DND-41 (cell line): ENCODE results near the gene USP36.

ENCODE experiments used
- ATAC-seq: fragments of 200-7000 bp; cut with Tn5 transposase; 3 replicates; pipeline ENCODE4 v1.9.1; 2021; ENCODE audit warnings: low read depth; ENCODE audit not compliant: insufficient read depth
- DNase-seq: peaks from one replicate; pipeline ENCODE4 v3.0.0-alpha.2; 2020
- H2AFZ ChIP-seq: 2 replicates; pipeline ENCODE4 v1.6.0; 2012; ENCODE audit warnings: low read depth, low read length
- H3K27ac ChIP-seq: 2 replicates; pipeline ENCODE4 v1.5.1; 2012; ENCODE audit warnings: low read length, inconsistent platforms
- H3K27me3 ChIP-seq: fragments of 200-600 bp; sonication (generic); 2 replicates; pipeline ENCODE4 v1.6.0; 2012; ENCODE audit warnings: low read length, mild to moderate bottlenecking, inconsistent platforms; ENCODE audit not compliant: insufficient read depth, poor library complexity
- H3K36me3 ChIP-seq: 2 replicates; pipeline ENCODE4 v1.5.1; 2012; ENCODE audit warnings: low read length, inconsistent platforms; ENCODE audit not compliant: insufficient read depth
- H3K4me1 ChIP-seq: 2 replicates; pipeline ENCODE4 v1.5.1; 2012; ENCODE audit warnings: mild to moderate bottlenecking, low read length; ENCODE audit not compliant: insufficient read depth
- H3K4me2 ChIP-seq: 2 replicates; pipeline ENCODE4 v1.6.0; 2012; ENCODE audit warnings: mild to moderate bottlenecking, moderate library complexity, low read length, inconsistent platforms; ENCODE audit not compliant: insufficient read depth
- H3K4me3 ChIP-seq, 2 experiments: fragments of 200-600 bp in 1 of 2; shearing (Covaris generic) in 1 of 2; 2 replicates each; pipeline ENCODE4 v1.5.1; 2012 to 2016; ENCODE audit warnings: inconsistent platforms in 2 of 2, low read length in 2 of 2, mild to moderate bottlenecking in 2 of 2, low read depth in 1 of 2, moderate library complexity in 1 of 2
- H3K79me2 ChIP-seq: 2 replicates; pipeline ENCODE4 v1.6.0; 2012; ENCODE audit warnings: low read length, inconsistent platforms; ENCODE audit not compliant: insufficient read depth
- H3K9ac ChIP-seq: 2 replicates; pipeline ENCODE4 v1.6.0; 2012; ENCODE audit warnings: low read depth, mild to moderate bottlenecking, inconsistent platforms, low read length, moderate library complexity
- H3K9me3 ChIP-seq: 2 replicates; pipeline ENCODE4 v1.5.1; 2012; ENCODE audit warnings: low read length, moderate library complexity, mild to moderate bottlenecking, inconsistent platforms; ENCODE audit not compliant: insufficient read depth, severe bottlenecking
- H4K20me1 ChIP-seq: 2 replicates; pipeline ENCODE4 v1.6.0; 2012; ENCODE audit warnings: low read length; ENCODE audit not compliant: insufficient read depth
- CTCF ChIP-seq: IDR thresholded peaks from 2 replicates; pipeline ENCODE4 v1.5.1; 2012; ENCODE audit warnings: borderline replicate concordance, low read length, moderate library complexity, mild to moderate bottlenecking; ENCODE audit not compliant: poor library complexity, severe bottlenecking; ENCODE audit errors: extremely low read depth
- EZH2 ChIP-seq: IDR thresholded peaks from 3 replicates; pipeline ENCODE4 v1.6.1; 2012; ENCODE audit warnings: borderline replicate concordance, low read depth, mild to moderate bottlenecking, moderate library complexity, low read length, inconsistent platforms; ENCODE audit not compliant: severe bottlenecking

USP36 gene

GRCh38 chr17:78790552-78790951 lies 50.1 kb downstream of the USP36 start:
- no peaks in the 10 kb centered on the region for H3K4me1 ChIP-seq
- DNase-seq, result no peak
- H3K27me3 ChIP-seq, result no peaks in the 10 kb centered on the region
- no peak overlapping the region for H3K4me2 ChIP-seq
- no peak overlapping the region for H3K9ac ChIP-seq
- H3K9me3 ChIP-seq, result no peaks in the 10 kb centered on the region
- no peak overlapping the region for H2AFZ ChIP-seq
- H4K20me1 ChIP-seq, result no peaks in the 10 kb centered on the region; the same call in none of the 2 replicates
- peaks cover 29% of the 10 kb centered on the region for H3K36me3 ChIP-seq
- H3K79me2 ChIP-seq, result no peaks in the 10 kb centered on the region
- TF ChIP-seq CTCF, result no peak
- no peak for TF ChIP-seq EZH2
- no peak overlapping the region for H3K27ac ChIP-seq
- no peak for ATAC-seq
- no peak overlapping the region for H3K4me3 ChIP-seq

GRCh38 chr17:78789663-78790181 lies 50.9 kb downstream of the USP36 start:
- Histone ChIP-seq H3K27ac (no peak overlapping the region), H3K9me3 (no peaks in the 10 kb centered on the region), H3K4me2 (no peak overlapping the region), H3K4me1 (no peaks in the 10 kb centered on the region), H3K4me3 (no peak overlapping the region), H2AFZ (no peak overlapping the region), H3K36me3 (peaks cover 20% of the 10 kb centered on the region; the same call in 1 of the 2 replicates), H3K27me3 (no peaks in the 10 kb centered on the region), H4K20me1 (no peaks in the 10 kb centered on the region; the same call in 1 of the 2 replicates), H3K9ac (no peak overlapping the region), H3K79me2 (no peaks in the 10 kb centered on the region)
- no peak for DNase-seq
- TF ChIP-seq CTCF (no peak), EZH2 (no peak)
- no peak for ATAC-seq

GRCh38 chr17:78789149-78789662 lies 51.4 kb downstream of the USP36 start:
- H3K4me2 ChIP-seq, result no peak overlapping the region
- no peak overlapping the region for H3K27ac ChIP-seq
- H3K27me3 ChIP-seq, result no peaks in the 10 kb centered on the region
- ATAC-seq, result no peak
- TF ChIP-seq EZH2 (no peak), CTCF (no peak)
- H3K79me2 ChIP-seq, result no peaks in the 10 kb centered on the region
- no peaks in the 10 kb centered on the region; the same call in 1 of the 2 replicates for H4K20me1 ChIP-seq
- DNase-seq, result no peak
- peaks cover 15% of the 10 kb centered on the region; the same call in 1 of the 2 replicates for H3K36me3 ChIP-seq
- no peaks in the 10 kb centered on the region for H3K9me3 ChIP-seq
- H2AFZ ChIP-seq, result no peak overlapping the region
- H3K4me3 ChIP-seq, result no peak overlapping the region
- no peak overlapping the region for H3K9ac ChIP-seq
- H3K4me1 ChIP-seq, result no peaks in the 10 kb centered on the region

- no peak overlapping the region for H3K4me3 ChIP-seq
- no peaks in the 10 kb centered on the region for H3K9me3 ChIP-seq
- peaks cover 8% of the 10 kb centered on the region; the same call in 1 of the 2 replicates for H3K36me3 ChIP-seq
- H3K9ac ChIP-seq, result no peak overlapping the region
- DNase-seq (no peak), ATAC-seq (no peak)
- H3K79me2 ChIP-seq, result no peaks in the 10 kb centered on the region
- H3K27ac ChIP-seq, result no peak overlapping the region
- no peaks in the 10 kb centered on the region; the same call in 1 of the 2 replicates for H4K20me1 ChIP-seq
- H3K4me2 ChIP-seq, result no peak overlapping the region
- H2AFZ ChIP-seq, result no peak overlapping the region
- no peaks in the 10 kb centered on the region for H3K27me3 ChIP-seq
- no peaks in the 10 kb centered on the region for H3K4me1 ChIP-seq
- TF ChIP-seq EZH2 (no peak), CTCF (no peak)
Observed at GRCh38 chr17:78788451-78788850, 52.2 kb downstream of the USP36 start.
